DOHH2 (cell line): ENCODE results near the gene GBP2.
"Not testable (repeated sequence)": the region's sequence is repeated elsewhere in the genome, so short reads cannot be mapped to it uniquely, and the experiment has no call there.

Experiments used
- H3F3A ChIP-seq: fragments of 200-600 bp; sonication (generic), shearing (Covaris generic); 2 replicates; pipeline ENCODE4 v1.6.0; 2016; ENCODE audit warnings: antibody characterized with exemption, mild to moderate bottlenecking; ENCODE audit not compliant: control insufficient read depth, insufficient read depth
- H3K27ac ChIP-seq: fragments of 200-600 bp; sonication (generic); 2 replicates; pipeline ENCODE4 v1.5.1; 2014; ENCODE audit warnings: low read depth, mild to moderate bottlenecking, low read length, moderate library complexity
- H3K27me3 ChIP-seq: fragments of 200-600 bp; sonication (generic); 2 replicates; pipeline ENCODE4 v1.6.1; 2014; ENCODE audit warnings: mild to moderate bottlenecking, low read length, mixed read lengths; ENCODE audit not compliant: control insufficient read depth
- H3K36me3 ChIP-seq: fragments of 200-600 bp; sonication (generic); 2 replicates; pipeline ENCODE4 v1.6.1; 2014; ENCODE audit warnings: mild to moderate bottlenecking, low read length, moderate library complexity, mixed read lengths; ENCODE audit not compliant: control insufficient read depth
- H3K4me1 ChIP-seq: fragments of 200-600 bp; sonication (generic); 2 replicates; pipeline ENCODE4 v1.6.1; 2014; ENCODE audit warnings: mild to moderate bottlenecking, low read length, mixed read lengths; ENCODE audit not compliant: control insufficient read depth
- H3K4me2 ChIP-seq: fragments of 200-600 bp; sonication (generic); 2 replicates; pipeline ENCODE4 v1.6.0; 2014; ENCODE audit warnings: mild to moderate bottlenecking, low read length, moderate library complexity
- H3K4me3 ChIP-seq: fragments of 200-600 bp; sonication (generic); 2 replicates; pipeline ENCODE4 v1.5.1; 2014; ENCODE audit warnings: mild to moderate bottlenecking, low read length, mixed read lengths
- H3K79me2 ChIP-seq: fragments of 200-600 bp; sonication (generic); 2 replicates; pipeline ENCODE4 v1.6.1; 2014; ENCODE audit warnings: mild to moderate bottlenecking, low read length, mixed read lengths; ENCODE audit not compliant: control insufficient read depth
- H3K9me2 ChIP-seq: fragments of 200-600 bp; sonication (generic); replicated peaks from 2 replicates; pipeline ENCODE4 v1.6.1; 2014; ENCODE audit warnings: mild to moderate bottlenecking, low read length, mixed read lengths; ENCODE audit not compliant: control insufficient read depth
- H3K9me3 ChIP-seq: fragments of 200-600 bp; sonication (generic); 2 replicates; pipeline ENCODE4 v1.6.1; 2014; ENCODE audit warnings: antibody characterized with exemption, low read length, mixed read lengths; ENCODE audit not compliant: control insufficient read depth, insufficient read depth
- H4K20me1 ChIP-seq: fragments of 200-600 bp; sonication (generic); 2 replicates; pipeline ENCODE4 v1.6.0; 2014; ENCODE audit warnings: low read depth, mild to moderate bottlenecking, antibody characterized with exemption, low read length, moderate library complexity; ENCODE audit not compliant: control insufficient read depth, insufficient read depth
- CTCF ChIP-seq: fragments of 200-600 bp; sonication (generic); IDR thresholded peaks from one replicate; pipeline ENCODE4 v1.5.1; 2014; ENCODE audit warnings: antibody characterized with exemption, mild to moderate bottlenecking, low read depth, low read length; ENCODE audit not compliant: poor library complexity, severe bottlenecking
- EZH2phosphoT487 ChIP-seq: fragments of 200-600 bp; sonication (generic); IDR thresholded peaks from 2 replicates; pipeline ENCODE4 v1.6.1; 2017; ENCODE audit warnings: borderline replicate concordance, mild to moderate bottlenecking, antibody characterized with exemption, low read length, moderate library complexity, mixed read lengths

The GBP2 gene

DNA sequence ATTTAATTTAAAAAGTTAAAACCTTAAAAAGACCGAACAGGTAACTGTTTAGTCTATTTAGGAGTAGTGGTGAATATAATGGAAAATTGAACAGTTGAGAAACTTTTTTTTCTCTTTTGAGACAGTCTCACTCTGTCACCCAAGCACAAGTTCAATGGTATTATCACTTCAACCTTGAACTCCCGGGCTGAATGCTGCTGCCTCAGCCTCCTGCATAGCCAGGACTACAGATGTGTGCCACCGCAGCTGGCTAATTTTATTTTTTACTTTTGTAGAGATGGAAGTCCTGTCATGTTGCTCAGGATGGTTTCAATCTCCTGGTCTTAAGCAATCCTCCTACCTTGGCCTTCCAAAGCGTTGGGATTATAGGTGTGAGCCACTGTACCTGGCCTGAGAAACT, 16.2 kb upstream of the GBP2 start:
- H3K4me3 ChIP-seq = no peak overlapping the region
- no peaks in the 10 kb centered on the region for H3F3A ChIP-seq
- H3K79me2 ChIP-seq = no peaks in the 10 kb centered on the region
- H3K4me2 ChIP-seq = no peak overlapping the region
- no peaks in the 10 kb centered on the region for H3K9me3 ChIP-seq
- no peaks in the 10 kb centered on the region for H3K9me2 ChIP-seq
- H3K27ac ChIP-seq = no peak overlapping the region
- H4K20me1 ChIP-seq = no peaks in the 10 kb centered on the region
- TF ChIP-seq EZH2phosphoT487 (no peak), CTCF (no peak)
- no peaks in the 10 kb centered on the region for H3K36me3 ChIP-seq
- no peaks in the 10 kb centered on the region for H3K4me1 ChIP-seq
- H3K27me3 ChIP-seq = no peaks in the 10 kb centered on the region

- Histone ChIP-seq H3K9me2 (no peaks in the 10 kb centered on the region), H4K20me1 (no peaks in the 10 kb centered on the region), H3K79me2 (no peaks in the 10 kb centered on the region), H3K27me3 (no peaks in the 10 kb centered on the region), H3K36me3 (no peaks in the 10 kb centered on the region), H3K4me2 (no peak overlapping the region), H3K27ac (no peak overlapping the region), H3K9me3 (no peaks in the 10 kb centered on the region), H3K4me3 (no peak overlapping the region), H3F3A (no peaks in the 10 kb centered on the region), H3K4me1 (no peaks in the 10 kb centered on the region)
- TF ChIP-seq EZH2phosphoT487 (no peak), CTCF (no peak)
Observed at GRCh38 chr1:89133747-89134146, 7.8 kb upstream of the GBP2 start.

DNA sequence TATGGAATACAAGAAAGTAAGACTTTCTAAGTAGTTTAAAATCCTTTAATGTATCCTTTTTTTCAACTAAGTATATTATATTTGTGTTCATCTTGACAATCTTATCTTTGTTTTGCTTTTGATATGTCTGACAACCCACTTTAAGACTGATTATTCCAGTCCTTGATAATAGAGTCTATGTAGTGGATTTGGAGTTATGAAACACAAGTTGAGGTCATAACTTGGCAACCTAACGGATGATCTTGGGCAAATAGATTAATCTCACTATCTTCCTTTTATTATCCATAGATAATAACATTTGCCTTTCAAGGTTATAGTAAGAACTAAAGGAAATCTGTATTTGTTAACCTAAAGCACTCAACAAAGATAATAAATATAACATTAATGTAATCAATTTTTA, 4.8 kb upstream of the GBP2 start:
- Histone ChIP-seq H4K20me1 (no peaks in the 10 kb centered on the region), H3K4me3 (no peak overlapping the region)
- no peak for TF ChIP-seq CTCF
- TF ChIP-seq EZH2phosphoT487 = no peak

DNA sequence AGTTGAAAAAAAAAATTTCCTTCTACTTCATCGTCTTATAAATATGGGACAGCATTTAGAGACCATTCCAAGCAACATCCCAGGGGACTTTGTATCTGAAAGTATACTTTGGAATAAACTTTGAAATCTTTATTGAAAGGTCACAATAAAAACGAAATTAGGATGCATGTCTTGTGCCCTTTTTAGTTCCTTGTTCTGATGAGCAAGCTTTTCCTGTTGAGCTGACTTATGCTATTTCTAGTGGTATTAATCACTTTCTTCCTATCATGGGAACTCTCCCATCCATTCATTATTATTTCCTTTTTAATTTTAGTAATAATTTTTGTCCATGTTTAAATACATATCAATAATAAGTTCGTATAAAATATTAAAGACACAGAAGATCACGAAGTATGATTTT, 4.0 kb upstream of the GBP2 start:
- H3K27ac ChIP-seq = no peak overlapping the region
- no peaks in the 10 kb centered on the region for H3K79me2 ChIP-seq
- H3K36me3 ChIP-seq = no peaks in the 10 kb centered on the region
- no peaks in the 10 kb centered on the region for H3K4me1 ChIP-seq
- H3K4me2 ChIP-seq = no peak overlapping the region
- H3F3A ChIP-seq = no peaks in the 10 kb centered on the region
- H3K9me2 ChIP-seq = no peaks in the 10 kb centered on the region
- no peaks in the 10 kb centered on the region for H4K20me1 ChIP-seq
- no peak for TF ChIP-seq CTCF
- no peak for TF ChIP-seq EZH2phosphoT487
- no peaks in the 10 kb centered on the region for H3K9me3 ChIP-seq
- no peaks in the 10 kb centered on the region for H3K27me3 ChIP-seq
- H3K4me3 ChIP-seq = no peak overlapping the region

More for the DNA sequence above, 4.8 kb upstream of the GBP2 start:
- no peak overlapping the region for H3K27ac ChIP-seq
- no peaks in the 10 kb centered on the region for H3F3A ChIP-seq
- H3K79me2 ChIP-seq = no peaks in the 10 kb centered on the region
- no peak overlapping the region for H3K4me2 ChIP-seq
- no peaks in the 10 kb centered on the region for H3K9me2 ChIP-seq
- H3K27me3 ChIP-seq = no peaks in the 10 kb centered on the region
- H3K4me1 ChIP-seq = no peaks in the 10 kb centered on the region
- no peaks in the 10 kb centered on the region for H3K9me3 ChIP-seq
- H3K36me3 ChIP-seq = no peaks in the 10 kb centered on the region

DNA sequence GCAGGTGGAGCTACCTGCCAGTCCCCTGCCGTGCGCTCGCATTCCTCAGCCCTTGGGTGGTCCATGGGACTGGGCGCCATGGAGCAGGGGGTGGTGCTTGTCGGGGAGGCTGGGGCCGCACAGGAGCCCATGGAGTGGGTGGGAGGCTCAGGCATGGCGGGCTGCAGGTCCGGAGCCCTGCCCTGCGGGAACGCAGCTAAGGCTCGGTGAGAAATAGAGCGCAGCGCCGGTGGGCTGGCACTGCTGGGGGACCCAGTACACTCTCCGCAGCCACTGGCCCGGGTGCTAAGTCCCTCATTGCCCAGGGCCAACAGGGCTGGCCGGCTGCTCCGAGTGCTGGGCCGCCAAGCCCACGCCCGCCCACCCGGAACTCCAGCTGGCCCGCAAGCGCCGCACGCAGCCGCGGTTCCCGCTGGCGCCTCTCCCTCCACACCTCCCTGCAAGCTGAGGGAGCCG, 2.1 kb upstream of the GBP2 start:
- H3K36me3 ChIP-seq, H3K27me3 ChIP-seq, H3K9me2 ChIP-seq, H3F3A ChIP-seq, H3K4me3 ChIP-seq, H3K79me2 ChIP-seq, H3K4me1 ChIP-seq, H3K27ac ChIP-seq, H3K9me3 ChIP-seq, H4K20me1 ChIP-seq, H3K4me2 ChIP-seq: not testable (repeated sequence)
